ENCODE measurements around the gene COPG2. TPM values are rescaled to one million over a fixed set of nuclear protein-coding genes. Genes with fewer than 3 reads are reported as not detected.

The COPG2 gene
- polyA plus RNA-seq, 1 donor from 2014 or later = 37.9 TPM

DNA sequence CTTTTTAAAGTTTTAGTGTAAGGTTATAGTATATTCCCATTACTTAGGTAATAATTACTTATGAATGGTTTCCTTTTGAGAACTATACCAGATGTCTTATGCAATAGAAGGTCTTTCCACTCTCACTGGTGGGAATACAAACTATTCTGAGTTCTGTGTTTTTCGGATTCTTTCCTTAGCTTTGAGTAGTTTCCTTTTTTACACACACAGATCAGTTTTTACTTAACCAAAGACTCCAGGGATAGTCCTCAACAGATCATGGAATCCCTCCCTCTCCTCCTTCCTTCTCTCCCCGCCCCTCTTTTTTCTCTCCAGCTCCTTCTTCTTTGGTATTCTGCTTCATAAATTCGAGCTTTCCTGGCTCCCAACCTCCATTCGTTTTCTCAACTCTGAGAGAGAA lies 13.3 kb downstream of the COPG2 start:
- TF ChIP-seq RAD21 (conservative IDR thresholded peaks at IDR 0.05) = no peak
- no peak for TF ChIP-seq EP300 (conservative IDR thresholded peaks at IDR 0.05; ENCODE audit: poor library complexity, severe bottlenecking)
- no peak for TF ChIP-seq SMC3 (conservative IDR thresholded peaks at IDR 0.05; ENCODE audit: poor library complexity)
- TF ChIP-seq, protein P1, sequence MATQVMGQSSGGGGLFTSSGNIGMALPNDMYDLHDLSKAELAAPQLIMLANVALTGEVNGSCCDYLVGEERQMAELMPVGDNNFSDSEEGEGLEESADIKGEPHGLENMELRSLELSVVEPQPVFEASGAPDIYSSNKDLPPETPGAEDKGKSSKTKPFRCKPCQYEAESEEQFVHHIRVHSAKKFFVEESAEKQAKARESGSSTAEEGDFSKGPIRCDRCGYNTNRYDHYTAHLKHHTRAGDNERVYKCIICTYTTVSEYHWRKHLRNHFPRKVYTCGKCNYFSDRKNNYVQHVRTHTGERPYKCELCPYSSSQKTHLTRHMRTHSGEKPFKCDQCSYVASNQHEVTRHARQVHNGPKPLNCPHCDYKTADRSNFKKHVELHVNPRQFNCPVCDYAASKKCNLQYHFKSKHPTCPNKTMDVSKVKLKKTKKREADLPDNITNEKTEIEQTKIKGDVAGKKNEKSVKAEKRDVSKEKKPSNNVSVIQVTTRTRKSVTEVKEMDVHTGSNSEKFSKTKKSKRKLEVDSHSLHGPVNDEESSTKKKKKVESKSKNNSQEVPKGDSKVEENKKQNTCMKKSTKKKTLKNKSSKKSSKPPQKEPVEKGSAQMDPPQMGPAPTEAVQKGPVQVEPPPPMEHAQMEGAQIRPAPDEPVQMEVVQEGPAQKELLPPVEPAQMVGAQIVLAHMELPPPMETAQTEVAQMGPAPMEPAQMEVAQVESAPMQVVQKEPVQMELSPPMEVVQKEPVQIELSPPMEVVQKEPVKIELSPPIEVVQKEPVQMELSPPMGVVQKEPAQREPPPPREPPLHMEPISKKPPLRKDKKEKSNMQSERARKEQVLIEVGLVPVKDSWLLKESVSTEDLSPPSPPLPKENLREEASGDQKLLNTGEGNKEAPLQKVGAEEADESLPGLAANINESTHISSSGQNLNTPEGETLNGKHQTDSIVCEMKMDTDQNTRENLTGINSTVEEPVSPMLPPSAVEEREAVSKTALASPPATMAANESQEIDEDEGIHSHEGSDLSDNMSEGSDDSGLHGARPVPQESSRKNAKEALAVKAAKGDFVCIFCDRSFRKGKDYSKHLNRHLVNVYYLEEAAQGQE (IDR thresholded peaks at IDR 0.05; ENCODE audit: borderline replicate concordance) = no peak
- TF ChIP-seq MXI1 (conservative IDR thresholded peaks at IDR 0.05; ENCODE audit: poor library complexity, severe bottlenecking) = no peak
- no peak for TF ChIP-seq POLR2AphosphoS5 (IDR thresholded peaks at IDR 0.05)
- TF ChIP-seq, protein P2, sequence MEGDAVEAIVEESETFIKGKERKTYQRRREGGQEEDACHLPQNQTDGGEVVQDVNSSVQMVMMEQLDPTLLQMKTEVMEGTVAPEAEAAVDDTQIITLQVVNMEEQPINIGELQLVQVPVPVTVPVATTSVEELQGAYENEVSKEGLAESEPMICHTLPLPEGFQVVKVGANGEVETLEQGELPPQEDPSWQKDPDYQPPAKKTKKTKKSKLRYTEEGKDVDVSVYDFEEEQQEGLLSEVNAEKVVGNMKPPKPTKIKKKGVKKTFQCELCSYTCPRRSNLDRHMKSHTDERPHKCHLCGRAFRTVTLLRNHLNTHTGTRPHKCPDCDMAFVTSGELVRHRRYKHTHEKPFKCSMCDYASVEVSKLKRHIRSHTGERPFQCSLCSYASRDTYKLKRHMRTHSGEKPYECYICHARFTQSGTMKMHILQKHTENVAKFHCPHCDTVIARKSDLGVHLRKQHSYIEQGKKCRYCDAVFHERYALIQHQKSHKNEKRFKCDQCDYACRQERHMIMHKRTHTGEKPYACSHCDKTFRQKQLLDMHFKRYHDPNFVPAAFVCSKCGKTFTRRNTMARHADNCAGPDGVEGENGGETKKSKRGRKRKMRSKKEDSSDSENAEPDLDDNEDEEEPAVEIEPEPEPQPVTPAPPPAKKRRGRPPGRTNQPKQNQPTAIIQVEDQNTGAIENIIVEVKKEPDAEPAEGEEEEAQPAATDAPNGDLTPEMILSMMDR (IDR thresholded peaks at IDR 0.05; ENCODE audit: poor library complexity, severe bottlenecking) = no peak
- no peak for TF ChIP-seq EZH2 (IDR thresholded peaks at IDR 0.05; ENCODE audit: borderline replicate concordance, insufficient read depth, low read length, poor library complexity, severe bottlenecking)
- no peak for TF ChIP-seq TAF1 (IDR thresholded peaks at IDR 0.05; ENCODE audit: low read depth)
- Histone ChIP-seq H3K4me2 (ENCODE audit: low read length) (no peak overlapping the region), H3K9me2 (ENCODE audit: insufficient read depth, low read length) (no peaks in the 10 kb centered on the region), H2AFZ (ENCODE audit: low read depth, low read length) (no peak overlapping the region), H3K27me3 (ENCODE audit: insufficient read depth, low read depth, low read length) (no peaks in the 10 kb centered on the region), H4K20me1 (ENCODE audit: insufficient read depth) (no peaks in the 10 kb centered on the region), H3K79me2 (replicated peaks; ENCODE audit: insufficient read depth, low read length) (no peaks in the 10 kb centered on the region), H3K9ac (ENCODE audit: low read length) (no peak overlapping the region), H3K4me3 (ENCODE audit: low read length) (no peak overlapping the region), H3F3A (ENCODE audit: insufficient read depth, low read length, poor library complexity, severe bottlenecking) (no peaks in the 10 kb centered on the region), H3K36me3 (ENCODE audit: insufficient read depth, low read length) (peaks cover 3% of the 10 kb centered on the region), H3K27ac (ENCODE audit: low read length) (no peak overlapping the region), H3K9me3 (ENCODE audit: low read length) (no peaks in the 10 kb centered on the region)

DNA sequence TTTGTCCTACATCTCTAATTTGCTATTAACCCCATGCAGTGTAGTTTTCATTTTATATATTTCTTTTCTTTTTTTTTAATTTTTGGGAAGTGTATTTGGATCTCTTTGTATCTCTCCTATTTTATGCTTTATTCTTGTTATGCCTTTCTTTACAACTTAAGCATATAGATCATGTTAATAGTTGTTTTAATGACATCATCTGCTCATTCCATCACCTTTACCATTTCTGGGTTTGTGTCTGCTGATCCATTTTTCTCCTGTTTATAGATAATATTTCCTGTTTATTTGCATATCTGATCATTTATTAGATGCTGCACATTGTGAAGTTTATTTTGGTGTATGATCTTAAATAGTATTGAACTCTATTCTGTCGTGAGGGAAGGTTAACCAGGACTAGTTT lies 13.7 kb downstream of the COPG2 start:
- H3K27ac ChIP-seq (ENCODE audit: low read length) = no peak overlapping the region
- no peak overlapping the region for H2AFZ ChIP-seq (ENCODE audit: low read depth, low read length)
- no peaks in the 10 kb centered on the region for H3K79me2 ChIP-seq (replicated peaks; ENCODE audit: insufficient read depth, low read length)
- H3F3A ChIP-seq (ENCODE audit: insufficient read depth, low read length, poor library complexity, severe bottlenecking) = no peaks in the 10 kb centered on the region
- TF ChIP-seq, protein P2 (IDR thresholded peaks at IDR 0.05; ENCODE audit: poor library complexity, severe bottlenecking) = no peak
- TF ChIP-seq POLR2AphosphoS5 (IDR thresholded peaks at IDR 0.05) = no peak
- TF ChIP-seq EZH2 (IDR thresholded peaks at IDR 0.05; ENCODE audit: borderline replicate concordance, insufficient read depth, low read length, poor library complexity, severe bottlenecking) = no peak
- no peak for TF ChIP-seq EP300 (conservative IDR thresholded peaks at IDR 0.05; ENCODE audit: poor library complexity, severe bottlenecking)
- no peak for TF ChIP-seq RAD21 (conservative IDR thresholded peaks at IDR 0.05)
- TF ChIP-seq SMC3 (conservative IDR thresholded peaks at IDR 0.05; ENCODE audit: poor library complexity) = no peak
- TF ChIP-seq, protein P1 (IDR thresholded peaks at IDR 0.05; ENCODE audit: borderline replicate concordance) = no peak
- TF ChIP-seq TAF1 (IDR thresholded peaks at IDR 0.05; ENCODE audit: low read depth) = no peak
- no peak for TF ChIP-seq MXI1 (conservative IDR thresholded peaks at IDR 0.05; ENCODE audit: poor library complexity, severe bottlenecking)
- no peak overlapping the region for H3K4me2 ChIP-seq (ENCODE audit: low read length)
- no peaks in the 10 kb centered on the region for H3K9me2 ChIP-seq (ENCODE audit: insufficient read depth, low read length)
- H3K9me3 ChIP-seq (ENCODE audit: low read length) = no peaks in the 10 kb centered on the region
- H4K20me1 ChIP-seq (ENCODE audit: insufficient read depth) = no peaks in the 10 kb centered on the region
- H3K4me3 ChIP-seq (ENCODE audit: low read length) = no peak overlapping the region
- no peaks in the 10 kb centered on the region for H3K27me3 ChIP-seq (ENCODE audit: insufficient read depth, low read depth, low read length)
- H3K36me3 ChIP-seq (ENCODE audit: insufficient read depth, low read length) = peaks cover under 1% of the 10 kb centered on the region
- no peak overlapping the region for H3K9ac ChIP-seq (ENCODE audit: low read length)
